NCI-H82 treated with DMSO at 0.1 percent for 48 hours (cell line): ENCODE results near the gene RUFY3.

Experiments
- DNase-seq: peaks from one replicate; lab custom pipeline; 2025; ENCODE audit not compliant: unreplicated experiment; lab: John Stamatoyannopoulos, UW

RUFY3 gene

DNA sequence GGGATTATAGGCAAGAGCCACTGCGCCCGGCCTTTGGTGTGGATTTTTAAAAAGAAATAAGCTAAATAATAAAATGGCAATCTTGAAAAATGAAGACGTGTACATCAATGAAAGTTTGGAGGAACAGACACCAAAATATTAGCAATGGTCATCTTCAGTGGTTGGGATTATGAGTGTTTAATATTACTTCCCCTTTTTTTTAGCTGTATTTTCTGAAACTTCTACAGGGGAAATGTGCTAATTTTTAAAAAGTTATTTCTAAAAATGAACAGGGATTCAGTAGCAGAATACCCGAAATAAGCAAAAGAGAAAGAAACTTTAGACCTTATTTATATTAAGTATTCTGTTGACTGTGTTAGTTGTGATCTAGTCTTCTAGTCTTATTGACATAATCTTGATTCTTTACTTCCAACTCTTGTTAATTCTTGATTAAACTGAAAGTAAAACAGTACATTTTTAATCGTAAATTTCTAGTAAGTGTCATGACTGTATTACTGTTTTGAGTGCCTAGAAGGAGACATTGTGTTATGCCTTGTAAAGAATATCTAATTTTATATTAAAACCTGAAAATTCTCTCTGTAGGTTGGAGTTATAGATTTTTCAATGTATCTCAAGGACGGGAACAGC is 51.3 kb downstream of the RUFY3 start:
- no peak for DNase-seq

GRCh38 chr4:70778888-70779422 is 57.2 kb downstream of the RUFY3 start:
- no peak for DNase-seq

DNA sequence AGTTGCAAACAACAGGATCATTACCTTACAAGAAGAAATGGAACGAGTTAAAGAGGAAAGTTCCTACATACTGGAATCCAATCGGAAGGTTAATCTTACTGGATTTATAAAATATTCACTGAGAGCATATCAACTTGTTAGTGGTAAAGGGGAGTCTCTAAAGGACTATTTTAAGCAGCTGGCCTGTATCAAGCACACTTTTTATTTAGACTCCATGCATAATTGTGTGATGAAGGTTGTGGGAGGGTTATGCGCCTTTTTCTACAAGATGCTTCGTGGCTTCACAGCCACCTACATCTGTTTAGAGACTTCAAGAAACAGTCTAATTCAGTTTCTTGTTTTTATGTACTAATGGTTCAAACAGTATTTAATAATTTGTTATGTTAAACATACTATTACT is 61.3 kb downstream of the RUFY3 start:
- DNase-seq = no peak

DNA sequence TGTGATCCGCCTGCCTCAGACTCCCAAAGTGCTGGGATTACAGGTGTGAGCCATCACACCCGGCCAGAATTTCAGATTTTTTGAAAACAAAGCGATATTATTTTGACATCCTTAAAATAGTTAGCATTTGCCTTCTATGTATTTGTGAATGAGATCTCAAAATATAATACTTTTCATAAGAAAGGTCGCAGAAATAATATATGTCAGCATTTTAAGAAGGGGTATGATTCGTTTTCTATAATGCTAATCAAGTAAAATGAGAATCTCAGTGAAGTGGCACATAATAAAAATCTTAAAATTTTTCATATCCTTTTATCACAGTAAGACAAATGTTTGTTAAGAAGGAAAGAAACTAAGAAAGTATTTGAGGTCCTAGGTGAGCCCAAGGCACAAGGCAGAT is 65.7 kb downstream of the RUFY3 start:
- DNase-seq = no peak

GRCh38 chr4:70788733-70789132 is 67.0 kb downstream of the RUFY3 start:
- no peak for DNase-seq

DNA sequence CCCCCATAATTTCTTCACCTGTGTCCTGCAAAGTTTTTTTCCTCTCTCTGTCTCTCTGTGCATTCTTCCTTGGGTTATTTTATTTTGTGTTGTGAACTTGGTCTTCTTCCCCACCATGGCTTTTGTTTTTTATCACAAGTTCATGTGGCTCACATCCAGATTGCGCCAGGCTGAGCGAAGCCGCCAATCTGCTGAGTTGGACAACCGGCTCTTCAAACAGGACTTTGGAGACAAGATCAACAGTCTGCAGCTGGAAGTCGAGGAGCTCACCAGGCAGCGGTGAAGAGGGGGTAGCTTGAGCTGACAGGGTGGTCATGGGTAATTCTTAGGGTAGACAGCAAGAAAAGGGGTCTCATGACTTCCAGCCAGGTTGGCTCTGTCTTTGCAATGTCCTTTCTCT is 71.9 kb downstream of the RUFY3 start:
- no peak for DNase-seq

- no peak for DNase-seq
Measured at GRCh38 chr4:70801265-70801809, 79.6 kb downstream of the RUFY3 start.

GRCh38 chr4:70802928-70803580 is 81.3 kb downstream of the RUFY3 start:
- no peak for DNase-seq

- no peak for DNase-seq
Measured at GRCh38 chr4:70808151-70808550, 86.4 kb downstream of the RUFY3 start.

DNA sequence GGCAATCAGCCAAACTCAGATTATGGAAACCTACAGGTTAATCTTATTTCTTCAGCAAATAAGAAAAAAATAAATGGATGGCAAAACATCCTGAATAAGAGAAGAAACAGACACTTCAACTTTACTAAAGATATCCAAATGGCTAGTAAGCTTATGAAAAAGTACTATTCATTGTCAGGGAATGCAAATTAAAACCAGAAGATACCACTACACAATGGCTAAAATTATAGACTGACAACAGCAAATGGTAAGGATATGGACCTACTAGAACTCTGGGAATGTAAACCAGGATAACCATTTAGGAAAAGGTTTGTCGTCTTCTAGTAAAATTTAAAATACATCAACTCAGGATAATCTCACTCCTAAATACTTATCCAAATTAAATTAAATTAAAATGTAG is 93.6 kb downstream of the RUFY3 start:
- DNase-seq = no peak

- DNase-seq = no peak
Measured at GRCh38 chr4:70816894-70817293, 95.1 kb downstream of the RUFY3 start.

DNA sequence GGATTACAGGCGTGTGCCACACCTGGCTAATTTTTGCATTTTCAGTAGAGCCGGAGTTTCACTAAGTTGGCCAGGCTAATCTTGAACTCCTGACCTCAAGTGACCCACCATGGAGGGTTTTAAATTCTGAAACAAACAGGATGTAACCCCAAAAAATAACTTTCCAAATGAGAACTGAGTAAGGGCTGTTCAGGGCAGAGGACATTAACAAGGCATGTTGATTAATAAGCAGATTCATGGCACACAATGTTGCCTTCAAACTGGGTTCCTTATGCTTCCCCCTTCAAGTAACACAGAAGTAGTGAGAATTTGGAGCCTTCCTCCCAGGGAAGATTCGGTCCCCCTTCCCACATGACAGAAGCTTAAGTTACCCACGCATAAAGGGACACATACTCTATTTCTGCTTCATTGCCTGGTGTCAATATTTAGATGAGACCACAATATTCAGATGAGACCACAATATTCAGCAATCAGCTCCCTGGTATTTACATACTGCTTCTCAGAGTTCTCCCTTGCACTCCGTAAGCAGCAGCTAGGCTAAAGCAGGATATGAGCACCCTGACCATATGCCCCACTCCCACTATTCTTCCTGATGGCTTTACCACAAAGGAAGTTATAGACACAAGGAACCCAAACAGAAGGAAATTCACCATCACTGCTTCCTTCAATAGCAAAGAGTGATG is 96.5 kb downstream of the RUFY3 start:
- no peak for DNase-seq

GRCh38 chr4:70818921-70819320 is 97.2 kb downstream of the RUFY3 start:
- no peak for DNase-seq

DNA sequence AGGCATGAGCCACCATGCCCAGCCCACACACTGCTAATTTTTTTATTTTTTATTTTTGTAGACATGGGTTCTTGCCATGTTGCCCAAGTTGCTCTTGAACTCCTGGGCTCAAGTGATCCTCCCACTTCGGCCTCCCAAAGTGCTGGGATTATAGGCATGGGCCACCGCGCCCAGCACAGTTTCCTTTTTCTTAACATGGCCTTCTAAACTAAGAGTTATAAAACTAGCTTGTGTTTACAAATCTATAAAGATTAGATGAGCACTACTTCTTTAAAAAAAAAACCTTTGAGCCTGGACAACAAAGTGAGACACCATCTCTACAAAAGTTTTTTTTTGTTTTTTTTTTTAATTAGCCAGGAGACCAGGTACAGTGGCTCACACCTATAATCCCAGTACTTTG is 107.3 kb downstream of the RUFY3 start:
- no peak for DNase-seq

- no peak for DNase-seq
Measured at GRCh38 chr4:70829492-70829891, 107.7 kb downstream of the RUFY3 start.

GRCh38 chr4:70830054-70830453 is 108.3 kb downstream of the RUFY3 start:
- no peak for DNase-seq

- DNase-seq = no peak
Measured at GRCh38 chr4:70831293-70831692, 109.5 kb downstream of the RUFY3 start.

DNA sequence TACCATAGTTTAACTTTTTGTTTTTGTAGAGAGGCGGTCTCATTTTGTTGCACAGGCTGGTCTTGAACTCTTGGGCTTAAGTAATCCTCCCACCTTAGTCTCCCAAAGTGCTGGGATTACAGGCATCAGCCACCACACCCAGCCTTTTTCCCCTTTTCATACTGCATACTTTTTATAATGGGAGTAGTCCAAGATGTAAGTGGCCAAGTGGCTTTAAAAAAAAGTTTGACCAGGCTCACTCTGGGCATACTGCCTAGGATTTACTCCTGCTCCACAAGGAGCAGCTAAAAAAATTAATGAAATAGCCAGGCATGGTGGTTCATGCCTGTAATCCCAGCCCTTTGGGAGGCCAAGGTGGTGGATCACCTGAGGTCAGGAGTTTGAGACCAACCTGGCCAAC is 111.9 kb downstream of the RUFY3 start:
- DNase-seq = no peak

DNA sequence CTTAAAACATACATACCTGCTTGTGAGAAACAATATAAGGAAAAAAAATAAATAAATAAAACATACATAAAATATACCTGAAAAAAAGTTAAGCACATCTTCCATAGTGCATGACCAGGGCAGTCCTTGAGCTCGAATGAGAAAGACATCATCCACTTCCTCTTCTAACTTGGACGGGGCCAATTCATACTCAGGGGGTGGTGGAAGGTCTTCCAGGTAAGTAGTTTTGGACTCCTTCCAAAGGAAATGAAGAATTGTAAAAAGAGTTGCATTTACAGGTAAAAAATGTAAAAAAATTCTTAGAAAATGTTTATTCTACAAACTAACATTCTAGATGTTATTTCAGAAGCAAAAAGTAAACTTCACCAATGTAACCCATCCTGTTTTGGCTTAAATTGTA is 114.3 kb downstream of the RUFY3 start:
- DNase-seq = no peak

GRCh38 chr4:70838204-70838603 is 116.4 kb downstream of the RUFY3 start:
- peak; percentile 16 for DNase-seq

DNA sequence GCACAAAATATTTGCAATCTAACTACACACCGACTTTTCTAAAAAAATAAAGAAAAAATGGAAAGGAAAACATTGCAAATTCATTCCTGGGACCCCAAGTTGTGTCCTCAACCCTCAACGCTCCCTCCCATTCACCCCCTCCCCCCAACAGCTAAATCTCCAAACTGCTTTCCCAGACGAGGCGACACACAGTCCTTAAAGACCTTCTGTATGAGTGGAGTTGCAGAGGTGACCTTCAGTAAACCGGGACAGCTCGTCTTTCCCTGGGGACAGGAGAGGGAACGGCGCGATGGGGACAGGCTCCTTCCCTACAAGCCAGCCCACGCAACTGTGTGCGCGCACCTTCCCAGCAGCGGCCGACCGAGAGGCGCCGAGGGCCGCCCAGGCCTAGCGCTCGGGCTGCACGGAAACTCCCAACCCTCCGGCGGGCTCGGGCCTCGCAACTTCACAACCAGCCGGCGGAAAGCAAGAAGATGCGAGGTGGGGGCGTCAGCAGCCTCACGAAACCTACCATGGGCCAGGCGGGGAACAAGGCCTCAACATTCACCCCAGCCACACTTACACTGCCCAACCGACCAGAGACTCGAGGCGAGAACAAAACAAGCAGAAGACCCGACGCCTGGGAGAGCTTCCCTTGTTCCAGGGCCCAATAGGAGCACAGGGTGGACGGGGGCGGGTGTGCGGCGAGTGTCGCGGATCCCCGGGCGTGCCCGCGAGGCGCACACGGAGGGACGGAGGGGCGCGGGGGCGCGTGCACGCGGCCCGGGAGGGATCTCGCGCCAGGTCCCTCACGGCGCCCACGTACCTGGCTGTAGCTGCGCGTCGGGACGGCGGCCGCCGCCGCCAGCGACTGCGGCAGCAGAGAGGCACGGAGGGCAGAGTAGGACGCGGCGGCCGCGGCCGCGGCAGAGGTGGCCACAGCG is 117.2 kb downstream of the RUFY3 start:
- no peak for DNase-seq
